Lower lobe of right lung (tissue), 2 donors: Measurements from ENCODE around the gene TBCE. TPM values are rescaled to one million over a fixed set of nuclear protein-coding genes. Genes with fewer than 3 reads are reported as not detected.

Source experiments
- ATAC-seq, 2 donors: fragments of 200-7000 bp; cut with Tn5 transposase; one replicate each; pipeline ENCODE4 v1.9.1; 2020 to 2022; ENCODE audit warnings: mild to moderate bottlenecking in 2 of 2, moderate library complexity in 2 of 2
- DNase-seq: peaks from one replicate; pipeline ENCODE4 v3.0.0-alpha.2; 2020
- H3K27ac ChIP-seq: fragments of 200-600 bp; one replicate; pipeline ENCODE4 v1.8.0; 2022
- H3K27me3 ChIP-seq: fragments of 200-600 bp; one replicate; pipeline ENCODE4 v1.8.0; 2022; ENCODE audit warnings: low read depth
- H3K36me3 ChIP-seq: fragments of 200-600 bp; one replicate; pipeline ENCODE4 v1.8.0; 2022; ENCODE audit warnings: mild to moderate bottlenecking
- H3K4me1 ChIP-seq: fragments of 200-600 bp; one replicate; pipeline ENCODE4 v1.8.0; 2022
- H3K4me3 ChIP-seq: fragments of 200-600 bp; one replicate; pipeline ENCODE4 v1.8.0; 2022; ENCODE audit warnings: mild to moderate bottlenecking
- H3K9me3 ChIP-seq: fragments of 200-600 bp; one replicate; pipeline ENCODE4 v1.8.0; 2022
- intact Hi-C: fragments of 100-400 bp; cut with DNase I; formaldehyde crosslinking; loops from one replicate; pipeline ENCODE4 v1.11.0; 2022
- total RNA-seq: library from RNA; stranded (reverse); fragmentation: NEBNext Ultra II Directional; extraction: Animal tissue kit (Norgen Biotek cat#: 25700); gene quantifications from one replicate; pipeline ENCODE4 v1.2.1, GENCODE V29; 2021
- TF ChIP-seq, protein P1 (sequence below): fragments of 200-600 bp; IDR thresholded peaks from one replicate; pipeline ENCODE4 v1.8.0; 2022; ENCODE audit warnings: antibody characterized with exemption, mild to moderate bottlenecking
- donor health status: DM: no; HTN: yes; CAD: no; lungs with severe emphysema.

Gene TBCE
- total RNA-seq, 1 donor from 2014 or later: 25.3 TPM

DNA sequence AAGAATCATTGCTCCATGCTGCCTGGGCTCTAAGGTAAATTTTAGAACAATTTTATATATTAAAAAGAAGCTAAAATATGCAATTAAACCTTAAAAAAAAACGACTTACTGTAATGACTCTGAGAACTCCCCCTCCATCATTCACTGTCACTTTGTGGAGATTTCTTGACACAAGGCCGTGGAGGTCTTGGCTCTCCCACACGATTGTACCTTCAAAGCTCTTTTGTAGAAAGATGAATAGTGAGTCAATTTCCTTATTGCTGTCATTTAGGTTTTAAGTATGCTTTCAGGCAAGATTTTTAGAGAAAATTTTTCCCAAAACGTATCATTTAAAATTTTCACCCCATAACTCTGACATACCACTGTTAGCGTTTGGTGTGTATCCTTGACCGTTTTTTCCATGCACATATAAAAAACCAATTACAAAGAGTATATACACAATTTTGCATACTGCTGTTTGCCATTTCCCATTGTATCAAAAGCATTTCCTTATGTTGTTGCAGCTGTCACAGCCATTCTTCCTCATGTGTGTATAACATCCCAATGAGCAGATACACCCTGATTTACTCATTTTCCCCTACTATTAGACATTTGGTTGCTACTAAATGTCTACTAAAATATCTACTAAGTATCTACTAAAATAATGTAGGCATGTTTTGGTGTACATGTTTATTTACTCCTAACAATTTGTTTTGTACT is 103.7 kb downstream of the TBCE start:
- Histone ChIP-seq H3K27me3 (no peaks in the 10 kb centered on the region), H3K27ac (no peak overlapping the region), H3K4me3 (no peak overlapping the region), H3K36me3 (peaks cover 13% of the 10 kb centered on the region), H3K9me3 (no peaks in the 10 kb centered on the region), H3K4me1 (no peaks in the 10 kb centered on the region)
- DNase-seq: no peak
- ATAC-seq: no peak
- intact Hi-C loops: no loop called here
- TF ChIP-seq, protein P1, sequence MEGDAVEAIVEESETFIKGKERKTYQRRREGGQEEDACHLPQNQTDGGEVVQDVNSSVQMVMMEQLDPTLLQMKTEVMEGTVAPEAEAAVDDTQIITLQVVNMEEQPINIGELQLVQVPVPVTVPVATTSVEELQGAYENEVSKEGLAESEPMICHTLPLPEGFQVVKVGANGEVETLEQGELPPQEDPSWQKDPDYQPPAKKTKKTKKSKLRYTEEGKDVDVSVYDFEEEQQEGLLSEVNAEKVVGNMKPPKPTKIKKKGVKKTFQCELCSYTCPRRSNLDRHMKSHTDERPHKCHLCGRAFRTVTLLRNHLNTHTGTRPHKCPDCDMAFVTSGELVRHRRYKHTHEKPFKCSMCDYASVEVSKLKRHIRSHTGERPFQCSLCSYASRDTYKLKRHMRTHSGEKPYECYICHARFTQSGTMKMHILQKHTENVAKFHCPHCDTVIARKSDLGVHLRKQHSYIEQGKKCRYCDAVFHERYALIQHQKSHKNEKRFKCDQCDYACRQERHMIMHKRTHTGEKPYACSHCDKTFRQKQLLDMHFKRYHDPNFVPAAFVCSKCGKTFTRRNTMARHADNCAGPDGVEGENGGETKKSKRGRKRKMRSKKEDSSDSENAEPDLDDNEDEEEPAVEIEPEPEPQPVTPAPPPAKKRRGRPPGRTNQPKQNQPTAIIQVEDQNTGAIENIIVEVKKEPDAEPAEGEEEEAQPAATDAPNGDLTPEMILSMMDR: no peak

- intact Hi-C loops: no loop called here
- Histone ChIP-seq H3K36me3 (peaks cover 22% of the 10 kb centered on the region), H3K9me3 (no peaks in the 10 kb centered on the region), H3K4me1 (no peaks in the 10 kb centered on the region), H3K27me3 (no peaks in the 10 kb centered on the region), H3K4me3 (no peak overlapping the region), H3K27ac (no peak overlapping the region)
- TF ChIP-seq, protein P1: no peak
- ATAC-seq: no peak
- DNase-seq: no peak
Observed at GRCh38 chr1:235473806-235474205, 106.6 kb downstream of the TBCE start.

DNA sequence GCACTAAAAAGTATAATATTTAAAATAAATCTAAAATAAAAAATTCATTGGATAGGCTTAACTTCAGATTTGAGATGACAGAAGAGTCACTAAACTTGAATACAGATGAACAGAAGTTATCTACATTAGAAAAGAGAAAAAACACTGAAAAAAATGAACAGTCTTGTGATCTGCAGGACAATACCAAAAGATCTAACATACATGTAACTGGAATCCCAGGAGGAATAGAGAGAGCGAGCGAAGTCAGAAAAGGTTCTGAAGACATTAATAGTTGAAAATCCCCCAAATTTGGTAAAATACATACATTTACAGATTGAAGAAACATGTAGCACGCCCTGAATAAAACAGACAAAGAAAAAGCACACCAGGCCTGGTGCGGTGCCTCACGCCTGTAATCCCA is 115.9 kb downstream of the TBCE start:
- no peak for ATAC-seq
- TF ChIP-seq, protein P1: no peak
- H3K36me3 ChIP-seq: peaks cover 35% of the 10 kb centered on the region

DNA sequence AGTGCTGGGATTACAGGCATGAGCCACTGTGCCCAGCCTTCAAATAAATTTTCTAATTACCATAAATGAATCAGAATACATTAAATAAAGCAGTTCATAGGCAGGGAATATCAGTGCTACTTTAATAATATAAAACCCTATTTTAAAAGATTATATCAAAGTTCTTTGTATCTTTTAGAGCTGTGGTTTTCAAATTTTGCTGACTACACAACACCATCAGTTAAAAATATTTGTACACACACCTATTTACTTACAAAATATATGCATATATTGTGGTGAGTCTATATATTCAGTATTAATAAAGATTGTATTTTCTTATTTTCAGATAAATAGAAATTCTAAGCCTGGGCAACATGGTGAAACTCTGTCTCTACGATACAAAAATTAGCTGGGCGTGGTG is 118.3 kb downstream of the TBCE start:
- intact Hi-C loops: no loop called here
- Histone ChIP-seq H3K27me3 (no peaks in the 10 kb centered on the region), H3K4me3 (no peak overlapping the region), H3K36me3 (peaks cover 27% of the 10 kb centered on the region), H3K9me3 (no peaks in the 10 kb centered on the region), H3K4me1 (no peaks in the 10 kb centered on the region), H3K27ac (no peak overlapping the region)
- TF ChIP-seq, protein P1: no peak
- ATAC-seq: no peak
- DNase-seq: no peak

More for the DNA sequence above, 115.9 kb downstream of the TBCE start:
- DNase-seq: no peak
- H3K9me3 ChIP-seq: no peaks in the 10 kb centered on the region
- no peaks in the 10 kb centered on the region for H3K27me3 ChIP-seq
- intact Hi-C loops: no loop called here
- H3K4me1 ChIP-seq: no peaks in the 10 kb centered on the region
- no peak overlapping the region for H3K27ac ChIP-seq
- H3K4me3 ChIP-seq: no peak overlapping the region

DNA sequence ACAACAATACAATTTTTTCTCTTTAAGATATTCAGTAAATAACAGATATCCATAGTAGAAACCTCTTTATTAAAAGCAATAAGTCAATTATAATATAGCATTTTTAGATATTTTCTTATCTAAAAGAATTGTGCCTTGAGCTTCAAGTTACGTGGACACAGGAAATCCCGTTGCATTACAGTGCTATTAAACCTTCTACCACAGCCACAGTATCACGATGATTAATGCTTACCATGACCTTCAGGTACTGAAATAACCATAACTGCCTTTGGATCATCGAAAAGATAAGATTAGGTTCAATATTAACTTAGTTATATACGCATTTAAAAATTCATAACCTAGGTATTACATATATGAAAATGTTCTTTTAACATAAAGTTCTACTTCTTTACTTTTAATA is 119.1 kb downstream of the TBCE start:
- no peaks in the 10 kb centered on the region for H3K27me3 ChIP-seq
- intact Hi-C loops: no loop called here
- H3K27ac ChIP-seq: no peak overlapping the region
- H3K36me3 ChIP-seq: peaks cover 27% of the 10 kb centered on the region
- ATAC-seq (no peak), DNase-seq (no peak)
- no peaks in the 10 kb centered on the region for H3K4me1 ChIP-seq
- no peak overlapping the region for H3K4me3 ChIP-seq
- TF ChIP-seq, protein P1: no peak
- no peaks in the 10 kb centered on the region for H3K9me3 ChIP-seq
